Common myeloid progenitor, CD34-positive (primary cell): ENCODE data around the gene RSPH1.
A peak's percentile ranks its signal among the peaks of the same experiment; 100 is the strongest.

ENCODE experiments used
- CTCF ChIA-PET: fragments of 350-600 bp; sonication (Branson Sonifier 250); formaldehyde crosslinking; loops from one replicate; lab custom pipeline; 2021; ENCODE audit warnings: antibody characterized with exemption; lab: Charles Lee
- POLR2A ChIA-PET: fragments of 350-600 bp; sonication (Branson Sonifier 250); formaldehyde crosslinking; loops from one replicate; lab custom pipeline; 2021; ENCODE audit warnings: antibody characterized with exemption; lab: Charles Lee
- DNase-seq, 3 donors: peaks; one replicate each; pipeline versions ENCODE4 v3.0.0 to v3.0.0-alpha.2; 2013
- H3K27ac ChIP-seq, 2 experiments: 1 replicate in 1 of 2; 2 replicates in 1 of 2; pipeline ENCODE4 v1.7.0; 2013; ENCODE audit warnings: inconsistent platforms in 2 of 2, low read length in 2 of 2, mild to moderate bottlenecking in 2 of 2, low read depth in 1 of 2, moderate library complexity in 1 of 2; ENCODE audit not compliant: severe bottlenecking in 2 of 2, insufficient read depth in 1 of 2, poor library complexity in 1 of 2
- H3K27me3 ChIP-seq, 5 experiments: replicated peaks in 2 of 5; 1 replicate in 3 of 5; 2 replicates in 2 of 5; pipeline versions ENCODE4 v1.6.1 to v1.7.0; 2013; ENCODE audit warnings: low read length in 4 of 5, mild to moderate bottlenecking in 2 of 5, moderate library complexity in 2 of 5, inconsistent platforms in 1 of 5; ENCODE audit not compliant: insufficient read depth in 5 of 5, control insufficient read depth in 4 of 5
- H3K36me3 ChIP-seq, 4 experiments: 1 replicate in 2 of 4; 2 replicates in 2 of 4; pipeline versions ENCODE4 v1.6.1 to v1.7.0; 2013; ENCODE audit warnings: low read length in 3 of 4, control low read depth in 1 of 4, mild to moderate bottlenecking in 1 of 4; ENCODE audit not compliant: control insufficient read depth in 4 of 4, insufficient read depth in 4 of 4
- H3K4me1 ChIP-seq, 4 experiments: 1 replicate in 3 of 4; 2 replicates in 1 of 4; pipeline versions ENCODE4 v1.6.1 to v1.7.1; 2013; ENCODE audit warnings: low read length in 3 of 4, mild to moderate bottlenecking in 3 of 4, control low read depth in 1 of 4, inconsistent platforms in 1 of 4, moderate library complexity in 1 of 4; ENCODE audit not compliant: control insufficient read depth in 4 of 4, insufficient read depth in 4 of 4; ENCODE audit errors: control extremely low read depth in 1 of 4
- H3K4me3 ChIP-seq, 7 experiments: 1 replicate in 4 of 7; 2 replicates in 3 of 7; pipeline versions ENCODE4 v1.5.1 to v1.7.0; 2013; ENCODE audit warnings: mild to moderate bottlenecking in 7 of 7, low read length in 6 of 7, moderate library complexity in 6 of 7, inconsistent platforms in 2 of 7, low read depth in 2 of 7, control low read depth in 1 of 7; ENCODE audit not compliant: insufficient read depth in 4 of 7, control insufficient read depth in 1 of 7; ENCODE audit errors: extremely low read depth in 1 of 7
- H3K9me3 ChIP-seq, 5 experiments: 1 replicate in 4 of 5; 2 replicates in 1 of 5; pipeline versions ENCODE4 v1.6.1 to v1.7.1; 2013; ENCODE audit warnings: low read length in 4 of 5, mild to moderate bottlenecking in 2 of 5, inconsistent platforms in 1 of 5, low read depth in 1 of 5, moderate library complexity in 1 of 5; ENCODE audit not compliant: control insufficient read depth in 4 of 5, insufficient read depth in 2 of 5; ENCODE audit errors: control extremely low read depth in 1 of 5
- WGBS: methylation state at CpG from one replicate; pipeline ENCODE4 v1.1.5; 2013; ENCODE audit not compliant: insufficient coverage; 5-methylcytosine and 5-hydroxymethylcytosine counted together

Gene RSPH1

DNA sequence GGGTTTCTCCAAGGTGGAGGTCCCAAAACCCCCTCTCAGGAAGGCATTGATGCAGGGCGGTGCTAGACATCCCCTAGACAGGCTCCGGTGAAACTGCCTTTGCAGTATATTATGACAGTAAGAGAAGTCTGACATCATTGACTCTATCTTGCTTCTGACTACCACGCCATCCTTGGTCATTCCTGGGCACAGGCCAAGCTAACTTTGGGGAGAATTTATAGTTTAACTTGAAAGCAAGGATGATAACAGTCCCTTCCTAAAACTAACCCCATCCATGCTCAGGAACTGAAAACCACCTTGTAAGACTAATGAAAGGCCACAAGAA is 30.3 kb downstream of the RSPH1 start:
- Histone ChIP-seq H3K27ac (peak overlapping the region; percentile 71), H3K27me3 (no peaks in the 10 kb centered on the region), H3K4me1 (peaks cover 41 to 90% (median 81%) of the 10 kb centered on the region in 4 experiments), H3K36me3 (no peaks in the 10 kb centered on the region), H3K9me3 (no peaks in the 10 kb centered on the region), H3K4me3 (peak overlapping the region in 5 of 7 experiments; percentile 4 to 59 (median 47))
- POLR2A ChIA-PET, result interaction anchor here (1.1 kb wide), 1 partner anchor 62 kb away, joined by 3 read pairs; no protein-coding TSS in a partner anchor
- 0% methylated on average over 2 of the region's 3 CpGs for WGBS
- no peak for DNase-seq
- CTCF ChIA-PET, result interaction anchor here (0.9 to 7.5 kb wide), 5 partner anchors 8 to 71 kb away, joined by 3 to 61 read pairs (median 3); no protein-coding TSS in a partner anchor

DNA sequence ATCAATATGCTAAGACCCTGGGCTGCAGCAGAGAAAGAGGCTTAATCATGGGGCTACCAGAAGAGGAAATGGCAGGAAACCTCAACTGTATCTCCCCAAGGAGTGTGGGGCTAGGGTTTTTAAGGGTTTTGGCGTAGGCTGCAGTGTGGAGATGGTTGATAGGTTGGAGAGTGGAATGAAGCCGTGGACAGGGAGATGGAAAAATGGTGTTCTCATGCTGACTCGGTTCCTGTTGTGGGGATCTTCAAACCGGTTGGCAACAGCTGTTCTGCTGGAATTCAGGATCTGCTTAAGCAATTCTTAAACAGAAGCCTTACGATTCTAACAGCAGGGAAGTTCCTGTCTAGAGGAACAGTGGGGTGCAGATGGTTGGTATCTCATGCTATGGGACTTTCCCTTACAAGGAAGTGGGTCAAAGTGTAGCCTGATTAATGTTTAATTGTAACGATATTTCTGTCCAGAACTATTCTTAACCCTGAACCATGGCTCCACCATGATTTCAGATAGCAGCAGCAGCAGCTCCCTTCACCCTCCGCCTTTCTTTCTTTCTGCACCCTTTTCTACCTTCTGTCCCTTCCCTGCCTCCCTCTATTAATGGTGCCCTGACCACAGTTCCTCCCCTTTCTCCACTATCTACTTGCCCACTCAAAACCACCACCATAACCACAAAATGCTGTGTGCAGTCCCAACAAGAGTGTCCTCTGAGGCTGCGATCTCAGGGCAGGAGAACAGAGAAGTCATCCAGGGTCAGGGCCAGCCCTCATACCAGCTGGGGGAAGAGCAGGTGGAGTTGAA is 30.8 kb downstream of the RSPH1 start:
- POLR2A ChIA-PET, result interaction anchor here (0.6 to 1.1 kb wide), 2 partner anchors 63 to 154 kb away, joined by 3 to 4 read pairs; no protein-coding TSS in a partner anchor
- H3K27me3 ChIP-seq, result no peaks in the 10 kb centered on the region
- H3K9me3 ChIP-seq, result no peaks in the 10 kb centered on the region
- no peaks in the 10 kb centered on the region for H3K36me3 ChIP-seq
- WGBS, result 0% methylated on average over 4 of the region's 8 CpGs
- H3K4me3 ChIP-seq, result peak overlapping the region in 5 of 7 experiments; percentile 9 to 59 (median 47)
- H3K4me1 ChIP-seq, result peaks cover 41 to 96% (median 86%) of the 10 kb centered on the region in 4 experiments
- peak overlapping the region; percentile 71 for H3K27ac ChIP-seq
- CTCF ChIA-PET, result interaction anchor here (0.7 to 7.5 kb wide), 8 partner anchors 9 to 345 kb away, joined by 3 to 61 read pairs (median 3); no protein-coding TSS in a partner anchor
- DNase-seq, result peak; percentile 86 to 93 (median 90)

- Histone ChIP-seq H3K4me3 (peak overlapping the region in 3 of 7 experiments; percentile 11 to 36 (median 29)), H3K27me3 (no peaks in the 10 kb centered on the region), H3K4me1 (peaks cover 41 to 100% (median 89%) of the 10 kb centered on the region in 4 experiments), H3K9me3 (no peaks in the 10 kb centered on the region), H3K36me3 (no peaks in the 10 kb centered on the region), H3K27ac (peak overlapping the region; percentile 71)
- POLR2A ChIA-PET, result interaction anchor here (1.1 to 1.4 kb wide), 2 partner anchors 12 to 345 kb away, joined by 3 to 5 read pairs; no protein-coding TSS in a partner anchor
- peak; percentile 88 to 91 (median 90) for DNase-seq
- CTCF ChIA-PET, result interaction anchor here (0.7 to 7.5 kb wide), 7 partner anchors 11 to 347 kb away, joined by 3 to 61 read pairs (median 4); no protein-coding TSS in a partner anchor
- WGBS, result 44% methylated on average over 17 of the region's 17 CpGs
Measured at GRCh38 chr21:42463861-42464515, 32.0 kb downstream of the RSPH1 start.

DNA sequence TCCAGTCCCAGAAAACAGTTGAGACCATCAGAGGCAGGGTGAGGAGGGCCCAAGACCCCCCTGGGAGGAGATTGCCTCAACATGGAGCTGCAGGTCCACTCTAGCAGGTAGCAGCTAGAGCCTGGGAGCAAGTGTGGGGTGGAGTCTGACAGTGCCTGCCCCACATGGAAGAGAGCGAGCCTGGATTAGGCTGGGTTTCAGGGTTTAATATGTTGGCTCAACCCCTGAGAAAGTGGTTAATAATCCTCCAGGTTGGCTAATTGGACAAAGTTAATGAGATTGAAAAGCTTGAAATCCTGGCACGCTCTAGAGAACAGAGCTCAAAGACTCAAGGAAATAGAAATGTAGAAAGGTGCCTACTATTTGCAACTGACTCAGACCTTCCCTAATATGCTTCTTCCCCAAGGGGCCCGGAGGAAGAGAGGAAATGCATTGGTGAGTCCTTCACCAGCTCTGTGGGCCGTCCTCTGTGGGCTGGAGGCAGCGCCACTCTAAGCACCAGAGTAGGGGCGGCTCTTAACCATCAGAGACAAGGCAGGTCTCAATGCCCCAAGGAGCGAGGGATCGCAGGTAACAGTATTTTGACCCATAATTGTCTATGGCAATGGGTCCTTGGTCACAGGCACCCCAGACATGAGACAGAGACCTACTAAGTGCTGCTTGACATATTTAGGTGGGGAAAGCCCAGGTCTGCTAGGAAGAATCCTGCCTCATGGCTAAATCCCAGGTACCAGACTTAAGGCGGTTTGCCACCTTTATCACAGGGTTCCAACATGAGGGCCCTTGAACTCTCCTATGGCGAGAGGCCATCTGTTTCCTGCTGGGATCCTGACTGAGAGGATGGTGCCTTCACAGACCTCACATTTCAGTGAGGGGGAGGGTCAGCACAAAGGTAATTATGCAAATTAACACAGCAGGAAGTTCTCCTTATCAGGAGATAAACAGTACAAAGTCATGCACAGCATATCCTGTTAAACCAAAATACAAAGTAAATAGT is 33.8 kb downstream of the RSPH1 start:
- Histone ChIP-seq H3K36me3 (no peaks in the 10 kb centered on the region), H3K4me3 (peak overlapping the region in 1 of 7 experiments; percentile 10), H3K4me1 (peaks cover 29 to 86% (median 74%) of the 10 kb centered on the region in 4 experiments), H3K27me3 (no peaks in the 10 kb centered on the region), H3K27ac (no peak overlapping the region), H3K9me3 (no peaks in the 10 kb centered on the region)
- 58% methylated on average over 8 of the region's 10 CpGs for WGBS
- ChIA-PET POLR2A (interaction anchor here (1.0 to 1.4 kb wide), 2 partner anchors 10 kb away, joined by 3 read pairs; no protein-coding TSS in a partner anchor), CTCF (interaction anchor here (0.6 to 7.5 kb wide), 5 partner anchors 8 to 76 kb away, joined by 3 to 61 read pairs (median 11); no protein-coding TSS in a partner anchor)
- DNase-seq, result peak in 2 of 3 donors; percentile 71 to 75

DNA sequence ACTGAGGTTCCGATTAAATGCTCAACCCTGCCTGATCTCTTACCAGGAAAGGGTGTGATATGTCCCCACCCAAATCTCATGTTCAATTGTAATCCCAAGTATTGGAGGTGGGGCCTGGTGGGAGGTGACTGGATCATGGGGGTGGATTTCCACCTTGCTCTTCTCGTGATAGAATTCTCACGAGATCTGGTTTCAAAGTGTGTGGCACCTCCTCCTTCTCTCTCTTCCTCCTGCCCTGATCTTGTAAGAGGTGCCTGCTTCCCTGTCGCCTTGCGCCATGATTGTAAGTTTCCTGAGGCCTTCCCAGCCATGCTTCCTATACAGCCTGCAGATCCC is 34.9 kb downstream of the RSPH1 start:
- Histone ChIP-seq H3K36me3 (no peaks in the 10 kb centered on the region), H3K4me1 (peaks cover 24 to 76% (median 66%) of the 10 kb centered on the region in 4 experiments), H3K4me3 (no peak overlapping the region), H3K9me3 (no peaks in the 10 kb centered on the region), H3K27ac (peak overlapping the region in 1 of 2 experiments; percentile 89), H3K27me3 (no peaks in the 10 kb centered on the region)
- POLR2A ChIA-PET, result interaction anchor here (1.0 kb wide), 1 partner anchor 9 kb away, joined by 3 read pairs; no protein-coding TSS in a partner anchor
- 89% methylated on average over 4 of the region's 5 CpGs for WGBS
- no peak for DNase-seq
- CTCF ChIA-PET, result interaction anchor here (1.3 to 3.3 kb wide), 4 partner anchors 61 to 77 kb away, joined by 3 to 12 read pairs (median 9); no protein-coding TSS in a partner anchor
